Gastrocnemius medialis (tissue), 4 donors: ENCODE data around the gene NRXN2. TPM values are rescaled to one million over a fixed set of nuclear protein-coding genes. Genes with fewer than 3 reads are reported as not detected.

Source experiments
- ATAC-seq, 2 donors: fragments of 150-250 bp; one replicate each; pipeline ENCODE4 v1.9.1; 2016
- DNase-seq, 2 donors: peaks; one replicate each; pipeline ENCODE4 v3.0.0-alpha.2; 2019
- H3K27ac ChIP-seq, 4 donors: fragments of 200-600 bp; sonication (generic); 1 replicate in 1 of 4; 2 replicates in 3 of 4; pipeline ENCODE4 v1.5.1; 2016 to 2018; ENCODE audit warnings: mild to moderate bottlenecking in 2 of 4, moderate library complexity in 1 of 4
- H3K27me3 ChIP-seq, 3 donors: fragments of 200-600 bp; sonication (generic) in 2 of 3; 1 replicate in 1 of 3; 2 replicates in 2 of 3; pipeline versions ENCODE4 v1.5.1 to v1.6.0; 2016 to 2019; ENCODE audit warnings: mild to moderate bottlenecking in 1 of 3, moderate library complexity in 1 of 3
- H3K36me3 ChIP-seq, 2 donors: fragments of 200-600 bp; sonication (generic) in 1 of 2; one replicate each; pipeline ENCODE4 v1.5.1; 2017 to 2018
- H3K4me1 ChIP-seq, 2 donors: fragments of 200-600 bp; sonication (generic) in 1 of 2; one replicate each; pipeline ENCODE4 v1.5.1; 2016 to 2017; ENCODE audit warnings: mild to moderate bottlenecking in 2 of 2
- H3K4me3 ChIP-seq, 4 donors: fragments of 200-600 bp; sonication (generic) in 3 of 4; 1 replicate in 1 of 4; 2 replicates in 3 of 4; pipeline ENCODE4 v1.5.1; 2016 to 2019; ENCODE audit warnings: mild to moderate bottlenecking in 2 of 4
- H3K9me3 ChIP-seq, 3 donors: fragments of 200-600 bp; sonication (generic) in 2 of 3; 1 replicate in 1 of 3; 2 replicates in 2 of 3; pipeline ENCODE4 v1.5.1; 2016 to 2019
- POLR2A ChIP-seq, 2 donors: fragments of 450-650 bp; IDR thresholded peaks; one replicate each; pipeline ENCODE4 v1.6.1; 2017; ENCODE audit warnings: antibody characterized with exemption in 2 of 2, mild to moderate bottlenecking in 2 of 2, moderate library complexity in 2 of 2
- in situ Hi-C, 4 donors: fragments of 200-750 bp; cut with MboI; loops; one replicate each; pipeline versions ENCODE4 v1.15.0 to v1.8.0; 2017; ENCODE audit warnings: low sequenced_read_pairs in 4 of 4
- intact Hi-C: fragments of 100-400 bp; cut with DNase I; formaldehyde crosslinking; loops from one replicate; pipeline ENCODE4 v1.15.1; 2023; ENCODE audit warnings: low total_unique reads
- total RNA-seq, 4 donors: library from RNA; depleted of rRNA; stranded (reverse); fragments of >200 nt; gene quantifications; one replicate each; pipeline versions ENCODE4 v1.1.0 to v1.2.3, GENCODE V29; 2016
- TF ChIP-seq, protein P1 (sequence below), 5 experiments: fragments of 450-650 bp in 3 of 5; fragments of 200-600 bp in 2 of 5; sonication (generic) in 2 of 5; IDR thresholded peaks in 4 of 5; conservative IDR thresholded peaks in 1 of 5; 1 replicate in 4 of 5; 2 replicates in 1 of 5; pipeline ENCODE4 v1.5.1; 2016 to 2019; ENCODE audit warnings: antibody characterized with exemption in 5 of 5, mild to moderate bottlenecking in 3 of 5, moderate library complexity in 3 of 5

Gene NRXN2
- total RNA-seq, 4 donors from 2014 or later = 0.15 to 6.2 (median 1.8) TPM

- in situ Hi-C loops = no loop called here
- no peak overlapping the region for H3K4me3 ChIP-seq
- H3K27me3 ChIP-seq = peaks cover 7 to 15% (median 14%) of the 10 kb centered on the region in 3 donors
- intact Hi-C loops = no loop called here
- H3K4me1 ChIP-seq = no peaks in the 10 kb centered on the region
- ATAC-seq (no peak), DNase-seq (no peak)
- no peak overlapping the region for H3K27ac ChIP-seq
- no peaks in the 10 kb centered on the region for H3K9me3 ChIP-seq
- no peaks in the 10 kb centered on the region for H3K36me3 ChIP-seq
- TF ChIP-seq POLR2A (IDR thresholded peaks at IDR 0.05) = no peak
Observed at GRCh38 chr11:64632237-64632636, 90.8 kb downstream of the NRXN2 start.

DNA sequence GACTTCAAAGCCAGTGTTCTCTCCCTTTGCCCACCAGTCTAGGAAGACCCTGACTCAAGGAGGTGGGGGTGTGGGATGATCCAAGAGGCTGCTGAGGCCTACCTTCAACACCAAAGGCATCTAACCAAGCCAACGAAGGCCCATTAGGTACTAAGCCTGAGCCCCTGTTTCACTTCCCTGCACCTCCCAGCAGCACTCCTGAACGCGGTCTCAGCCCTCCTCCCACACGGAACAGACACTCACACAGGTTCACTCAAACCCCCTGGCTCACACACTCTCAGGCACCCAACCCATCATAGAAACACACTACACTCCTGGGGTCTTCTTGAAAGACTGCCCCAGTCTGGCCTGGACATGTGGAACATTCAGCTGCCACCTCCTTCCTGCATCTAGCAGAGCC, 91.3 kb downstream of the NRXN2 start:
- ATAC-seq (no peak), DNase-seq (no peak)
- Histone ChIP-seq H3K27ac (no peak overlapping the region), H3K27me3 (peaks cover 3 to 10% (median 8%) of the 10 kb centered on the region in 3 donors), H3K9me3 (no peaks in the 10 kb centered on the region), H3K4me1 (no peaks in the 10 kb centered on the region), H3K36me3 (no peaks in the 10 kb centered on the region), H3K4me3 (no peak overlapping the region)
- TF ChIP-seq, protein P1, sequence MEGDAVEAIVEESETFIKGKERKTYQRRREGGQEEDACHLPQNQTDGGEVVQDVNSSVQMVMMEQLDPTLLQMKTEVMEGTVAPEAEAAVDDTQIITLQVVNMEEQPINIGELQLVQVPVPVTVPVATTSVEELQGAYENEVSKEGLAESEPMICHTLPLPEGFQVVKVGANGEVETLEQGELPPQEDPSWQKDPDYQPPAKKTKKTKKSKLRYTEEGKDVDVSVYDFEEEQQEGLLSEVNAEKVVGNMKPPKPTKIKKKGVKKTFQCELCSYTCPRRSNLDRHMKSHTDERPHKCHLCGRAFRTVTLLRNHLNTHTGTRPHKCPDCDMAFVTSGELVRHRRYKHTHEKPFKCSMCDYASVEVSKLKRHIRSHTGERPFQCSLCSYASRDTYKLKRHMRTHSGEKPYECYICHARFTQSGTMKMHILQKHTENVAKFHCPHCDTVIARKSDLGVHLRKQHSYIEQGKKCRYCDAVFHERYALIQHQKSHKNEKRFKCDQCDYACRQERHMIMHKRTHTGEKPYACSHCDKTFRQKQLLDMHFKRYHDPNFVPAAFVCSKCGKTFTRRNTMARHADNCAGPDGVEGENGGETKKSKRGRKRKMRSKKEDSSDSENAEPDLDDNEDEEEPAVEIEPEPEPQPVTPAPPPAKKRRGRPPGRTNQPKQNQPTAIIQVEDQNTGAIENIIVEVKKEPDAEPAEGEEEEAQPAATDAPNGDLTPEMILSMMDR (IDR thresholded peaks at IDR 0.05 in 4 of 5, conservative IDR thresholded peaks at IDR 0.05 in 1 of 5) = no peak
- no peak for TF ChIP-seq POLR2A (IDR thresholded peaks at IDR 0.05)
- intact Hi-C loops (no loop called here), in situ Hi-C loops (no loop called here)

- no peaks in the 10 kb centered on the region for H3K9me3 ChIP-seq
- in situ Hi-C loops (no loop called here), intact Hi-C loops (no loop called here)
- DNase-seq = no peak
- H3K36me3 ChIP-seq = no peaks in the 10 kb centered on the region
- no peak overlapping the region for H3K27ac ChIP-seq
- H3K4me3 ChIP-seq = no peak overlapping the region
- no peak for TF ChIP-seq POLR2A (IDR thresholded peaks at IDR 0.05)
- TF ChIP-seq, protein P1 (IDR thresholded peaks at IDR 0.05 in 4 of 5, conservative IDR thresholded peaks at IDR 0.05 in 1 of 5) = no peak
- peaks cover 0 to 7% (median 3%) of the 10 kb centered on the region in 3 donors for H3K27me3 ChIP-seq
- no peaks in the 10 kb centered on the region for H3K4me1 ChIP-seq
- ATAC-seq = no peak
Observed at GRCh38 chr11:64629796-64630562, 93.0 kb downstream of the NRXN2 start.

DNA sequence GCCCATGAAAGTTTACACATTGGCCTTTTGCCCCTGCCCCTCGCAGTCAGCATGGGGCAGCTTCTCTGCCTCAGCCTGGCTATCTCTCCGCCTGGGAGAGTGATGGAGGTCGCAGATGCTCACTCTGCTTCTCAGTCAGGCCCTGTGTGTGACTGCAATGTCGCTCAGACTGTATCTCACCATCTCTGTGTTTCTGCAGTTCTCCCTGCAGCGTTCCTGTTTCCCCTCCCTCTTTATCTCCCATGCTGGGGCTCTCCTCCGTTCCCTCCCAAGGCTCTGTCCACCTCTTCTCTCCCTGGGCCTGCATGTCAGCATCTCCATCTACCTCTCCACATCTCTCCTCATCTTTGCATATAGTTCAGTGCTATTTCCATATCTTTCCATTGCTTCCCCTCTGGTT, 93.9 kb downstream of the NRXN2 start:
- Histone ChIP-seq H3K4me3 (no peak overlapping the region), H3K4me1 (no peaks in the 10 kb centered on the region), H3K9me3 (no peaks in the 10 kb centered on the region), H3K36me3 (no peaks in the 10 kb centered on the region), H3K27me3 (peaks cover 0 to 7% (median 3%) of the 10 kb centered on the region in 3 donors), H3K27ac (no peak overlapping the region)
- in situ Hi-C loops (no loop called here), intact Hi-C loops (no loop called here)
- ATAC-seq (no peak), DNase-seq (no peak)
- TF ChIP-seq, protein P1 (IDR thresholded peaks at IDR 0.05 in 4 of 5, conservative IDR thresholded peaks at IDR 0.05 in 1 of 5) = no peak
- TF ChIP-seq POLR2A (IDR thresholded peaks at IDR 0.05) = no peak

GRCh38 chr11:64628596-64628995, 94.4 kb downstream of the NRXN2 start:
- in situ Hi-C loops (no loop called here), intact Hi-C loops (no loop called here)
- ATAC-seq (no peak), DNase-seq (no peak)
- Histone ChIP-seq H3K27ac (no peak overlapping the region), H3K27me3 (peaks cover 0 to 7% (median 3%) of the 10 kb centered on the region in 3 donors), H3K4me3 (no peak overlapping the region), H3K9me3 (no peaks in the 10 kb centered on the region), H3K4me1 (no peaks in the 10 kb centered on the region), H3K36me3 (no peaks in the 10 kb centered on the region)
- TF ChIP-seq, protein P1 (IDR thresholded peaks at IDR 0.05 in 4 of 5, conservative IDR thresholded peaks at IDR 0.05 in 1 of 5) = no peak
- no peak for TF ChIP-seq POLR2A (IDR thresholded peaks at IDR 0.05)
